ENCODE measurements around the gene ACTN4. TPM values are rescaled to one million over a fixed set of nuclear protein-coding genes. Genes with fewer than 3 reads are reported as not detected.
A peak's percentile ranks its signal among the peaks of the same experiment; 100 is the strongest.

ACTN4 gene
- total and polyA plus RNA-seq, 3 donors from 2014 or later: 112 to 158 (median 135) TPM

DNA sequence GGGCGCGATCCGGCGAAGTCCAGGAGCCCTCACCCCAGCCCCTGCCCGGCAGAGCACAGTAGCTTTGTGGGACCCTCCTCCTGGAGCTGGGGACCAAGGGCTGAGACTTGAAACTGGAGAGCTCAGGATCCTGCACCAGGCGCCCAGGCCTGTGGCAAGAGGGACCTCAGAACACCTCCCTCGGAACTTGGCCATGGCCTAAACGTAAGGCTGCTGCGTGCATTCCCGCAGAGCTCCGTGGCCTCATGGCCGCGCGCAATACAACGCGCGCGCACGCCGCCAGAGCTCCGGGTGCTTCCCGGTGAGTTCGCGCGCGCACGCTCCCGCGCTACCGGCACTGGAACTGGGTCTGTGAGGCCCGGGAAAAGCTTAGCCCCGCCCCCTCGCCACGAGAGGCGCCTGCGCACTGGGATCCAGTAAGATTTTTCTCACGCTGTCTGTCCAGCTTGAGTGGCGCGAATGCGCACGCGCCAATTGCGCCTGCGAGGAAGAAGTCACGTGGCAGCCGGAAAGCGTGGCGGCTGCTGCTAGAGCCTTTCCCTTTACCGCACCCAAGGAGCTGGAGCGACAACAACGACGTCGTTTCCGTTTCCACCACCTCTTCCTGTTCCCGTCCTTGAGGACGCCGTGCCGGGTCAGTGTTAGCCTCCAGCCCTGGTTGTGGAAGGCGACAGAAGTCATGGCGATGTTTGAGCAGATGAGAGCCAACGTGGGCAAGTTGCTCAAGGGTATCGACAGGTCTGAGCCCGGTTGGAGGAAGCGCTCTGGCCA lies 28.7 kb upstream of the ACTN4 start, which contains the start of gene EIF3K:
Gene EIF3K (plus strand): TSS at position 599 of the 771 bp plus-strand sequence. CDS start 81 bp downstream, at position 680.
- H3K9me3 ChIP-seq: no peaks in the 10 kb centered on the region
- 0 to 1% methylated on average over 38 to 64 of the region's 64 CpGs for WGBS, 2 donors
- H3K27ac ChIP-seq: peak within 1 kb of the TSS; percentile 57 to 76
- peak; percentile 99 for DNase-seq
- H3K27me3 ChIP-seq: no peaks in the 10 kb centered on the region
- H3K4me3 ChIP-seq: peak within 1 kb of the TSS; percentile 83 to 94
- TF ChIP-seq, protein P1, sequence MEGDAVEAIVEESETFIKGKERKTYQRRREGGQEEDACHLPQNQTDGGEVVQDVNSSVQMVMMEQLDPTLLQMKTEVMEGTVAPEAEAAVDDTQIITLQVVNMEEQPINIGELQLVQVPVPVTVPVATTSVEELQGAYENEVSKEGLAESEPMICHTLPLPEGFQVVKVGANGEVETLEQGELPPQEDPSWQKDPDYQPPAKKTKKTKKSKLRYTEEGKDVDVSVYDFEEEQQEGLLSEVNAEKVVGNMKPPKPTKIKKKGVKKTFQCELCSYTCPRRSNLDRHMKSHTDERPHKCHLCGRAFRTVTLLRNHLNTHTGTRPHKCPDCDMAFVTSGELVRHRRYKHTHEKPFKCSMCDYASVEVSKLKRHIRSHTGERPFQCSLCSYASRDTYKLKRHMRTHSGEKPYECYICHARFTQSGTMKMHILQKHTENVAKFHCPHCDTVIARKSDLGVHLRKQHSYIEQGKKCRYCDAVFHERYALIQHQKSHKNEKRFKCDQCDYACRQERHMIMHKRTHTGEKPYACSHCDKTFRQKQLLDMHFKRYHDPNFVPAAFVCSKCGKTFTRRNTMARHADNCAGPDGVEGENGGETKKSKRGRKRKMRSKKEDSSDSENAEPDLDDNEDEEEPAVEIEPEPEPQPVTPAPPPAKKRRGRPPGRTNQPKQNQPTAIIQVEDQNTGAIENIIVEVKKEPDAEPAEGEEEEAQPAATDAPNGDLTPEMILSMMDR (IDR thresholded peaks at IDR 0.05): peak in 1 of 3 experiments; percentile 3
- TF ChIP-seq POLR2A (IDR thresholded peaks at IDR 0.05): no peak
- peaks cover 7% of the 10 kb centered on the region for H3K4me1 ChIP-seq
- no peaks in the 10 kb centered on the region for H3K36me3 ChIP-seq (ENCODE audit: low read depth, missing control alignments)
- intact Hi-C loops (cut with DNase I; ENCODE audit: low total_unique reads): loop anchor here (10.0 kb wide), 1 partner anchor 214 kb away; the partner anchor contains the start of gene FAM98C

DNA sequence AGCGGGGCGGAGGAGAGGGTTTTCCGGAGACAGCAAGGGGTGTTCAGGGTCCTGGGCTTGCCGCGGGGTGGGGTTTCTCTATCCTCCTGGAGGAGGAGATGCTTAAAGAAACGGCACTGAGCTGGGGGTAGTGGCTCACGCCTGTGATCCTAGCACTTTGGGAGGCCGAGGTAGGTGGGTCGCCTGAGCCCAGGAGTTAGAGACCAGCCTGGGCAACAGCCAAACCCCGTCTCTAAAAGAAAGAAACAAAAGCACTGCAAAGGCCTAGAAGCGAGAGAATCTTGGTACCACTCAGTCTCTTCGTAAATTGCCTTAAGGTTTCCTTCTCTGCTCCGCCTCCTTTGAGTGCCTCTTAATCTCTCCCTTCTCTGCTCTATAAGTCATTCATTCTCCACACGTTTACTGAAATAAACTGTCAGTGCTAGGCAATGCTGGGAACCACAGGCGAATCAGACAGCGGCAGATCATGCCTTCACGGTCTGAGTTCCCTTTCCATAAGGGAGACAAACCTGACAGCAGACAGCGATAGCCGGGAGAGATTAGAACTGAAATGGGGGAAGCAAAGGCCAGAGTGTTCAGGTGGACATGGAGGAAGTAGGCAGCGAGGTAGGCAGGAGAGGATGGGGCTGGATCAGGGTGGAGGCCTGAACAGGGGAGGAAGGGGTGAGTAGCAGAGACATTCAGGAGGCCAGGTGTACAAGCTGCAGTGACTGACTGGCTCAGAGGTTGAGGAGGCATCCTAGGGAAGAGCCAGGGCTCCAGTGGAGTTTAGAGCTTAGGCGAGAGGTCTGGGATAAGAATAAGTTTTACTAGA lies 27.9 kb upstream of the ACTN4 start:
- WGBS, 2 donors: 10 to 13% methylated on average over 21 of the region's 21 CpGs
- DNase-seq: no peak
- no peak for TF ChIP-seq POLR2A (IDR thresholded peaks at IDR 0.05)
- TF ChIP-seq, protein P1 (IDR thresholded peaks at IDR 0.05): no peak
- Histone ChIP-seq H3K27ac (peak overlapping the region; percentile 57 to 76), H3K27me3 (no peaks in the 10 kb centered on the region), H3K9me3 (no peaks in the 10 kb centered on the region), H3K36me3 (ENCODE audit: low read depth, missing control alignments) (no peaks in the 10 kb centered on the region), H3K4me3 (peak overlapping the region; percentile 83 to 94), H3K4me1 (peaks cover 7% of the 10 kb centered on the region)
- intact Hi-C loops (cut with DNase I; ENCODE audit: low total_unique reads): loop anchor here (10.0 kb wide), 1 partner anchor 215 kb away; the partner anchor contains the start of gene FAM98C

DNA sequence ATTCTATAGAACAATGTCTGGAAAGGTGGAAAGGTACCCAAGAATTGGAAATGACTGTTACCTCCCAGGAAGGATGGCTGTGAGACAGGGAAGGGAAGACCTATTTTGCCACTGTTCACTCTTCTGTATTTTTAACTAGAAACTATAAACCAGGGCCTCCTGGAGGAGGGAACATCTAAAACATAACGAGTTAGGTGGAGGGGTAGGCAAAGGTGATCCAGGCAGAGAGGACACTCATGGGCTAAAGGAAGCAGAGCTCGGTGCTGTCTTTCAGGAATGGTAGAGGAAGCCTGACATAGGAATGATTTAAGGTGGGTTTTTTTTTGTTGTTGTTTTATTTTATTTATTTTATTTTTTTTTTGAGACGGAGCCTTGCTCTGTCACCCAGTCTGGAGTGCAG lies 22.6 kb upstream of the ACTN4 start:
- intact Hi-C loops (cut with DNase I; ENCODE audit: low total_unique reads): no loop called here

DNA sequence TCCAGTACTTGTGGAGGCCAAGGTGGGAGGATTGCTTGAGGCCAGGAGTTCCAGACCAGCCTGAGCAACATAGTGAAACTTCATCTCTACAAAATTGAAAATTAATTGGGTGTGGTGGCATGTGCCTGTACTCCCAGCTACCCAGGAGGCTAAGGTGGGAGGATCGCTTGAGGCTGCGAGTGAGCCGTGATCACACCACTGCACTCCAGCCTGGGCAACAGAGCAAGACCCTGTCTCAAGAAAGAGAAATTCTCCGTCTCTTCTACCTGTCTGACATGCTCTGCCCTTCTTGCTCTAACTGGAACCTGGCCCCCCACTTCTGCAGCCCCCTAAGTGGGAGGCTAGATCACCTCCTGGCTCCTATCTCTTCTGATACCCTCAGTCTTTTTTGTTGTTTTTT lies 21.0 kb upstream of the ACTN4 start:
- intact Hi-C loops (cut with DNase I; ENCODE audit: low total_unique reads): no loop called here
- no peak for DNase-seq
- Histone ChIP-seq H3K4me3 (no peak overlapping the region), H3K27me3 (no peaks in the 10 kb centered on the region), H3K9me3 (no peaks in the 10 kb centered on the region), H3K36me3 (ENCODE audit: low read depth, missing control alignments) (no peaks in the 10 kb centered on the region), H3K27ac (no peak overlapping the region), H3K4me1 (no peaks in the 10 kb centered on the region)
- 93 to 94% methylated on average over 4 of the region's 4 CpGs for WGBS, 2 donors
- TF ChIP-seq, protein P1 (IDR thresholded peaks at IDR 0.05): no peak
- no peak for TF ChIP-seq POLR2A (IDR thresholded peaks at IDR 0.05)

More for the DNA sequence above, 22.6 kb upstream of the ACTN4 start:
- no peak overlapping the region for H3K27ac ChIP-seq
- H3K4me1 ChIP-seq: peaks cover 4% of the 10 kb centered on the region
- H3K27me3 ChIP-seq: no peaks in the 10 kb centered on the region
- no peaks in the 10 kb centered on the region for H3K9me3 ChIP-seq
- no peak overlapping the region for H3K4me3 ChIP-seq
- TF ChIP-seq, protein P1 (IDR thresholded peaks at IDR 0.05): no peak
- TF ChIP-seq POLR2A (IDR thresholded peaks at IDR 0.05): no peak
- no peaks in the 10 kb centered on the region for H3K36me3 ChIP-seq (ENCODE audit: low read depth, missing control alignments)
- 84 to 86% methylated on average over 3 of the region's 3 CpGs for WGBS, 2 donors
- DNase-seq: no peak
